Measurements from ENCODE around the gene DEPDC1. TPM values are rescaled to one million over a fixed set of nuclear protein-coding genes. Genes with fewer than 3 reads are reported as not detected.

The DEPDC1 gene
- total RNA-seq, 4 donors from 2014 or later: 1.7 to 2.8 (median 2.7) TPM; not detected in 1

- Histone ChIP-seq H3K27me3 (no peaks in the 10 kb centered on the region), H3K4me1 (no peaks in the 10 kb centered on the region), H3K9me3 (no peaks in the 10 kb centered on the region), H3K4me3 (no peak overlapping the region), H3K27ac (no peak overlapping the region), H3K36me3 (no peaks in the 10 kb centered on the region)
- WGBS, 2 donors (ENCODE audit: low coverage in 1 of 2): 91 to 100% methylated on average over 2 to 3 of the region's 3 CpGs
- in situ Hi-C loops (cut with MboI; ENCODE audit: low pct_ligation_motif_present in 1 of 4, low pct_unique_long_range_greater_than_20kb in 1 of 4, low sequenced_read_pairs in 3 of 4) (no loop called here), intact Hi-C loops (cut with DNase I; ENCODE audit: low total_unique reads) (no loop called here)
- no peak for DNase-seq
- TF ChIP-seq EP300 (IDR thresholded peaks at IDR 0.05; ENCODE audit: low read depth): no peak
- no peak for TF ChIP-seq CTCF (IDR thresholded peaks at IDR 0.05)
- TF ChIP-seq POLR2AphosphoS5 (IDR thresholded peaks at IDR 0.05): no peak
Observed at GRCh38 chr1:68528243-68528642, 31.4 kb upstream of the DEPDC1 start.

- Histone ChIP-seq H3K4me3 (no peak overlapping the region), H3K27ac (no peak overlapping the region), H3K27me3 (no peaks in the 10 kb centered on the region), H3K9me3 (no peaks in the 10 kb centered on the region), H3K36me3 (no peaks in the 10 kb centered on the region), H3K4me1 (no peaks in the 10 kb centered on the region)
- WGBS, 2 donors (ENCODE audit: low coverage in 1 of 2): 81 to 95% methylated on average over 2 of the region's 2 CpGs
- TF ChIP-seq EP300 (IDR thresholded peaks at IDR 0.05; ENCODE audit: low read depth) (no peak), CTCF (IDR thresholded peaks at IDR 0.05) (no peak), POLR2AphosphoS5 (IDR thresholded peaks at IDR 0.05) (no peak), POLR2A (IDR thresholded peaks at IDR 0.05) (no peak)
- DNase-seq: no peak
- intact Hi-C loops (cut with DNase I; ENCODE audit: low total_unique reads) (no loop called here), in situ Hi-C loops (cut with MboI; ENCODE audit: low pct_ligation_motif_present in 1 of 4, low pct_unique_long_range_greater_than_20kb in 1 of 4, low sequenced_read_pairs in 3 of 4) (no loop called here)
Observed at GRCh38 chr1:68525781-68526180, 28.9 kb upstream of the DEPDC1 start.

GRCh38 chr1:68521286-68521685 is 24.4 kb upstream of the DEPDC1 start:
- in situ Hi-C loops (cut with MboI; ENCODE audit: low pct_ligation_motif_present in 1 of 4, low pct_unique_long_range_greater_than_20kb in 1 of 4, low sequenced_read_pairs in 3 of 4) (no loop called here), intact Hi-C loops (cut with DNase I; ENCODE audit: low total_unique reads) (no loop called here)
- Histone ChIP-seq H3K27ac (no peak overlapping the region), H3K9me3 (no peaks in the 10 kb centered on the region), H3K4me1 (no peaks in the 10 kb centered on the region), H3K4me3 (no peak overlapping the region), H3K36me3 (no peaks in the 10 kb centered on the region), H3K27me3 (no peaks in the 10 kb centered on the region)
- DNase-seq: no peak
- TF ChIP-seq POLR2AphosphoS5 (IDR thresholded peaks at IDR 0.05) (no peak), CTCF (IDR thresholded peaks at IDR 0.05) (no peak), POLR2A (IDR thresholded peaks at IDR 0.05) (no peak), EP300 (IDR thresholded peaks at IDR 0.05; ENCODE audit: low read depth) (no peak)

- Histone ChIP-seq H3K4me3 (no peak overlapping the region), H3K4me1 (no peaks in the 10 kb centered on the region), H3K9me3 (no peaks in the 10 kb centered on the region), H3K27ac (no peak overlapping the region), H3K27me3 (no peaks in the 10 kb centered on the region), H3K36me3 (no peaks in the 10 kb centered on the region)
- intact Hi-C loops (cut with DNase I; ENCODE audit: low total_unique reads) (no loop called here), in situ Hi-C loops (cut with MboI; ENCODE audit: low pct_ligation_motif_present in 1 of 4, low pct_unique_long_range_greater_than_20kb in 1 of 4, low sequenced_read_pairs in 3 of 4) (no loop called here)
- no peak for TF ChIP-seq EP300 (IDR thresholded peaks at IDR 0.05; ENCODE audit: low read depth)
- TF ChIP-seq POLR2A (IDR thresholded peaks at IDR 0.05): no peak
- no peak for TF ChIP-seq CTCF (IDR thresholded peaks at IDR 0.05)
- TF ChIP-seq POLR2AphosphoS5 (IDR thresholded peaks at IDR 0.05): no peak
- 57 to 65% methylated on average over 1 to 2 of the region's 2 CpGs for WGBS, 2 donors (ENCODE audit: low coverage in 1 of 2)
- no peak for DNase-seq
Observed at GRCh38 chr1:68516066-68516465, 19.2 kb upstream of the DEPDC1 start.

All from transverse colon (tissue), 4 donors.